Activated naive CD4-positive, alpha-beta T cell (primary cell): ENCODE results near the gene SEC16A.
A peak's percentile ranks its signal among the peaks of the same experiment; 100 is the strongest.

ENCODE experiments used
- DNase-seq, 4 experiments: peaks; one replicate each; lab custom pipeline; 2025; lab: John Stamatoyannopoulos, UW

Gene SEC16A

DNA sequence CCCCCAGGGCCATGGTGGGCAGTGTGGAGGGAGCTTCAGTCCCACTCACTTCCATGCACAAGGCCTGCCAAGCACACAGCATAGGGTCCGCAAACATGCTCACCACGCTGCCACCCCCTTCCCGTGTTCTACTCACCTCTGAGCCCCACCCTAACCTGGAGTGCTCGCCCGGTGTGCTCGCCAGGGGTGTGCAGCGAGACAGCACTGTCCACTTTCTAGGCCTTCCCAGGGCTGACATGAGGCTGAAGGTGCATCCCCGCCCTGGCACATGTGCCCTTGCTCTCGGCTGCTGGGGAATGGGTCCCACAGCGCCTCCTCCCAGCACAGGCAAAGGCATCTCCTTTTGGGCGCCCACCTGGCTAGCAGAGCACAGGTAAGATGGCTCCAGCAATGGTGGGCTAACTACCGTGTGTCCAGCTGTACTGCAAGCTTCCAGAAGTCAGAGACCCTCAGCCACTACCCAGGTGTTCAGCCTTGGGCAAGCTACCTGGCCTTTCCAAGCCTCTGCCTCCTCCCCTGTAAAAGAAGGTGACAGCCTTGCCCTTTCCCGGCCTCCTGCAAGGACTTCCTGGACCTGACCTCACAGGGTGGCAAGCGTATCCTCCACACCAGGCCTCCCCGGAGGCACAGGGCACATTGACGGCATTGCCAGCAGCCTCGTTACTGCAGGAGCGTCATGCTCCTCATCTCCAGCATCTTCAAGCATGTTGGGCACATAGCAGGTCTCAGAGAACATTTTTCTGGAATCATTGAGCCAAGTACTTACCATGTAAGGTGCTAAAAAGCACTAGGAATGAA lies 4.2 kb upstream of the SEC16A start:
- no peak for DNase-seq

DNA sequence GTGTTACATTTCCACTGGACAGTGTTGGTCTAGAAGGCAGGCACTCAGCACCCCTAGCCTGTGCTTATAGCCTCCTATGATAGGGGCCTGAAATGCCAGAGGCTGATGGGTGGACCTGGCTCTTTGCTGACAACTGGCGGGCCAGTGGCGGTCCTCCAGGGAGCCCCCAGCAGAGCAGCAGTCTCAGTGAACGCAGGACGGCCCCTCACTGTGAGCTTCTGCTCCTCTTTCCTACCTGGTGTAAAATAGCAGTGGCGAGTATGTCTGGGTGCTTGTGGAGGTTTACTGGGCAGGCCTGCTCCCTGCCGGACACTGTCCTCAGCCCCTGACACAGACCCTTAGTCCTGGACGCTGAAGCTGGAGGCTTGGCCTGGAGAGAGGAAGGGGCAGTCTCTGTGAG lies 3.3 kb upstream of the SEC16A start:
- DNase-seq = no peak

DNA sequence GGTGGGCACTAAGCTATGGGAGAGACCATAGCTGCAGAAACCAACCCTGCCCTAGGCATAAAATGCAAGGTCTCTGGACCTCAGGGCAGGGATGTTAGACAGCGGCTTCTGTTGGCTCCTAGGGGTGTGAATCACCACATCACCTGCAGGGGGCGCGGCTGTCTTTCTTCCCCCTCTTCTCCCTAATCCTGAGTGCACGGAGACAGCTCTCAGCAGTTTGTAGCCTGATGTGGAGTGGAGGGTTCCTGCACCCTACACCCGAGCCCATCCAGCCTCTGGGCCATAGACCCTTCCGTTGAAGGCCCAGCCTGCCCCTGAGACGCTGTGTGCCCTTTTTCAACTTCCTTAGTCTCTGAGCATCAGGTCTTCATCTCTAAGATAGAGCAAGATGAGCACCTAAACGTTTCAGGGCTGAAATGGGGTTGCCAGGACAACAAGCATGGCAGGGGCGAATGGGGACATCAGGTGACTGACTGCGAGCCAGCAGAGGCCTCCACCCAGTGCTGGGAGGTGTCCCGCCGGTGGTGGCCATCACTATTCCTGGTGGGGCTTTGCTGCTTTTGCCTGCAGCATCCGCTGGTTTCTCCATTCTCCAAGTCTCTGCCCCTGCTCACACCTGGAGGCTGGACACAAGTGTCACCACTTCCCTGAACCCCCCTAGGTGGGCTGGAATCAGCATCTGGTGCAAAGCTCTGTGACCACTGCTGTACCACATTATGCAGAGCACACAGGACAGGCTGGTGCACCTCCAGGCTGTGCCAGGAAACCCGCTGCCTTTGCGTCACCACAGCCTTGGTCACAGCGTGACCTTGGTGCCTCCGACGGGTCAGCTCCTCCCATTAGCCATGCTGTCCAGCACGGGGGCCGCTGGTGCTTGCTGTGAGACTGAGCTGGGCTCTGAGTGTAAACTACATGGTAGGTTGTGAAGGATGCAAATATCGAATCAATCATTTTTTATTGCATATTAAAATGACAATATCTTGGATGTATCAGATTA lies 2.5 kb upstream of the SEC16A start:
- peak; percentile 61 to 78 (median 72) for DNase-seq

DNA sequence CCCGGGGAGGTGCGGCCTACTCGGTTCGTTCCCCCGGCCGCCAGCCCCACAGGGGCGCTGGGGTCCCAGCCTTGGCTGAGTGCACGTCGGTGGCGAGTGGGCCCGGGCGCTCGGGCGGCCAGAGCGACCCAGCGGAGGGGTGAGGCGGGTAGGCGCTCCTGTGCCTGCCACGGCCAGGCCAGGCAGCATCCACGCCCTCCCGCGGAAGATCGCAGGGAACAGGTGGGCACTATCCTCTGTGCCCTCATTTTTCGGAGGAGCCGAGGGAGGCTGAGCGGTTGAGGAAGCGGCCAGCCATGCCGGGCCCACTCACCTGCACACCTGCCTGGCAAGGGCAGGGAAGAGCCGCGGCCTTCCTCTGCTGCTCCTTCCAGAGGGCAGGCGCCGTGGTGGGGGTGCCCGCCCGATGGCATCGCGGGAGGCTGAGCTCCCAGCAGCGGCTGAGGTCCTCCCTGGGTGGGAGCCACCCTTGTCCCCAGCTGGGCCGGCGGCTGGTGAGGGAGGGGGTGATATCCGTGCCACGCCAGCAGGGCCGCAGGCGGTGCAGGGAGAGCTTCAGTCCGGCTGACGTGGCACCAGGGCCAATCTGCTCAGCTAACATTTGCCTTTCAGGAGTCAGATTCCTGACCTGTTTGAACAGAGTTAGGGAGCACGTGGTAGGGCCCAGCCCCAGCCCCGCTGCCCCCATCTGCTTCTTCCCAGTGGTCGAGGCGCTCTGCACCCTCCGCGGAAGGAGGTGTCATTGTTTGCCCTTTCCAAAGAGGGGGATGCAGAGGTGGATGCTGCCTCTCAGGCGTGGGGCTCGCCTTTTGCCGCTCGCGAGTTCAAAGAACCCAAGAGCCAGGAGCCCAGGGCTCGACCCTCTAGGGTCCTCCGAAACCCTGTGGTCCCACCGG lies 1.6 kb upstream of the SEC16A start:
- DNase-seq = peak in 1 of 4 experiments; percentile 39

DNA sequence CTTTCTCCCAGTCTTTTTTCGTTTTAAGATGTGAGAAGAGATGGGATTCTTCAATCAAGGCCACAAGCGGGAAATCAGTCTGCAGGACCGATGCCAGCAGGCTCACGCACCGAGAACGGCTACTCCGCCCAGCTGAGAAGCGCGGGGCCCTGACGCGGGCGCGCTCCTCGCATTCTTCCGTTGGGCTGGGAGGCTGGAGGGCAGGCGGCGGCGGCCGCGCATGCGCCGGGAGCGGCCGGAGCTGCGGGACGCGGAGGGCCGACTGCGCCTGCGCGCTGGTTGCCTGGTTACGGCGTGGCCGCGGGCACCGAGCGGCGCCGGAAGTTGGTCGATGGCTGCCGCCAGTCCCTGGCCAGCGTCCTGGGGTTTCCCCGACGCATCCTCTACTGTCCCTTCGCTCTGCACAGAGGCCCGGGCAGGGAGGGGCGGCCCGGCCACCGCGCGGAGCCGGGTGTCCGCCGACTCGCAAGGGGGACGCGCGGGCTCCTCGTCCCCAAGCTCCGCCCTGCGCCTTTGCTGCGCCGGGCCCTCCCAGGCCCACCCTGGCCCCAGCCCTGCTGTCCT lies 831 bp upstream of the SEC16A start:
- DNase-seq = peak; percentile 90 to 96 (median 93)

DNA sequence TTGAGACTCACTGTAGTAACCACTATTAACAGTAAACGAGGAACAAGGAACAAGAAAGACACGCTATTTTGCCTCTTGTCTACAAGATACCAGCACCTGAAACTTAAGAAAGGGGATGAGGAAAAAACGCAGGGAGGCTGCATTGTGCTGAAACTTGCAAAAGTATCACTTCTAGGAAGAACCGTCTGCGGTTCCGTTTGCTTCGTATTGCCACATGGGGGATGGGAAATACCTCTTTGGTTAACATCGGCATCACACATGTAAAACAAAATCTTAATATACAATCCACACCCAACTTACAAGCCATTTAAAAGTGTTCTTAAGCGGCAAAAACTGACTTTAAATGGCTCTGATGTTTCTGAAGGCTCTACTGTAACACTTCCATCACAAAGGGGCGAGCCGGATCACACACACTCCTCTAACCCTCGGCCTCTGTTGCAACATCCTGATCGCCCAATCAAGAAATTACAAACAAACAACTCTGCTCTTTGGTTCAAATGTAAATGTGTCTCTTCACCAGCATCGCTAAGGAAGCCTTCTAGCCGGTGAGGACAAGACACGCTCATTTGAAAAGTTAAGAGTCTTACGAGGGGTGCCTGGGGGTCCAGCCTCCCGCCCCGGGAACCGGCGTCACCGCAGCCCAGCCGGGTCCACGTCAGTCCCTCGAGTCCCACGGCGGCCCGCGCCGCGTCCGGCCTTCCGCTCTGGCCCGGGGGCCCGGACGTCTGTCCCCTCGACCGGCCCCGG lies 621 bp downstream of the SEC16A start:
- no peak for DNase-seq

DNA sequence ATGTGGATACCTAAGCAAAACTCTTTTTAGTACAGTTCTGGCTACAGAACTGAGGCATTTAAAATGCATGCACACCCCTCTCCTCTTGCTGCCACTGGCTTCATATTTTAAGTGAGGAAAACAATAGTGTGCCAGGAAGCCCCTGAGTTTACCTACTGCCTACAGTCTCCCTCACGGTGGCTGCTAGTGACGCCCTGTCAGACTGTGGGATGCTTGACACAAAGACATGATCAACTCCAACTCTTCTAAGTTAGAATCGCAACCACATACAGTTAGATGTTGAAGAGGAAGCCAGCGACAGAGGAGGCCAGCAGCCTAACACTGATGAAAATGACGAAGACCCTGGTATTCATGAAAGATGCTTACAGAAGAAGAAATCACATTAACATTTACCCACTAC lies 1.3 kb downstream of the SEC16A start:
- no peak for DNase-seq

DNA sequence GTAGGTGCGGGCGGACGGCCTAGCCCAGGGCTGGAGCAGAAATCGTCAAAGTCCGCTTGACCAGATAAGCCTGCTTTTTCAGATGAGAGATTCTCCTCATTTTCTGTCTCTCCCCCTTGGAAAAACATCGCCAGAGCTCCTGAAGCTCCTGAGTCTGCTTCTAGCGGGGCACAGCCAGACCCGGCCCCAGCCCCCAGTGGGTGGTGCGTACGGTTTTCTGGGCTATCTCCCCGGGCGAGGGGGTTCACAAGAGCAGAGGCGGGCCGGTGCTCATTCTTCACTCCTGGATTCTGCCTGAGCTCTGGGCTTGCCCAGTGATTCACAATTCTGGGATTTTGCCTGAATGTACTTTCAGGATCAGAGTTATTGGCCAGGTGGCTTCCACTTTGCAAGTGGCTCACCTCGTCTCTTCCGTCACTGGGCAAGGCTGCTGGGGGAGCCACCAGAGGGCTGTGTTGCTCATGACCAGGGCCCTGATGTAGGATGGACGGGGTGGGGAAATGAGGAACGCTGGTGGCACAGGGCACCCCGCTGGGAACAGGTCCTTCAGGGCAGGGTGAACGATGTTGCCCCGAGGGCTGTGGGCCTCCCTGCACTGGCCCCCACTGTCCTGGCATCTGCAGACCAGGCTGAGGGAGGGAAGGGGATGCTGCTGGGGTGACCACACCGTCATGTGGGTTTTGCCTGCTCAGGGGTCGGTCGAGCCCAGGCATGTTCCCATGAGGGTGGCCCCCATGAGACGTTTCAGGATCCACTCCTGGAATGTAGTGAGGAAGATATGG lies 6.3 kb downstream of the SEC16A start:
- no peak for DNase-seq

DNA sequence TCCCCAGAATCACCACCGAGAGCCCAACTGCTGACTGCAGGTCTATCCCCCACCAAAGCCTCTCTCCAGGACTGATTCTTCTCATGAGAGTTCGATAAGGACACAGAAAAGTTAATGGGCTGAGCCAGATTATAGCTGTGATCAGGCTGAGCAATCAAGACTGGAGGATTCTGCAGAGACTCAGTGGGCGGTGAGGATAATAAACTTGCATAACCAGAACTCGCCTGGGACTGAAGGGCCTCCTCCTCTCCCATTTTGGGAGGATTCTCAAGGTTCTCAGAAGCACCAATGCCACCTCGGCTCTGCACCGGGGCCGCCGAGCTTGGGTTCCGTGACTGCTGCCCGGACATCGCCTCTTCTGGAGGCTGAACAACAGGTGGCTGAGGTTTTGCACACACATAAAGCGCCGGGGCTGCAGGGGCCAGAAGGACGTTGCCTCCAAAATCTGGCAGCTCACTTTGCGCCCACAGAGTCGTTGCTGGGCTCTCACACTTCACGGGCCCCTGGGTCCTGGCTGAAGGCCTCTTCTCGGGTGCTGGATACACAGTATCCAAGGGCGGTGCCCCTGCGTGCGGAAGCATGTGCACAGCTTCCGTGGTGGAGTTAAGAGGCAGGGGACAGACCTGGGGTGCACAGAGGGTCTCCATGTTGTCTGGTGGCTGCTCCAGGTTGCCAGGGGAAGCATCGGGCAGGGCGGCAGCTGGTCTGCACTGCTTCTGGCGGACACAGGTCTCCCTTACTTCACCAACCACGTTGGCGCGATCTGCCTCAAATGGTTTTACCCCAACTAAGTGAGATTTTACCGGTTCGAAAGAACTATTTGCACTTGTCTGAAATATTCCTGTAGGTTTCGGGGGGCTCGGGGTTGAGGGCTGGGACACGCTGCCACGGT lies 7.6 kb downstream of the SEC16A start:
- DNase-seq = no peak

DNA sequence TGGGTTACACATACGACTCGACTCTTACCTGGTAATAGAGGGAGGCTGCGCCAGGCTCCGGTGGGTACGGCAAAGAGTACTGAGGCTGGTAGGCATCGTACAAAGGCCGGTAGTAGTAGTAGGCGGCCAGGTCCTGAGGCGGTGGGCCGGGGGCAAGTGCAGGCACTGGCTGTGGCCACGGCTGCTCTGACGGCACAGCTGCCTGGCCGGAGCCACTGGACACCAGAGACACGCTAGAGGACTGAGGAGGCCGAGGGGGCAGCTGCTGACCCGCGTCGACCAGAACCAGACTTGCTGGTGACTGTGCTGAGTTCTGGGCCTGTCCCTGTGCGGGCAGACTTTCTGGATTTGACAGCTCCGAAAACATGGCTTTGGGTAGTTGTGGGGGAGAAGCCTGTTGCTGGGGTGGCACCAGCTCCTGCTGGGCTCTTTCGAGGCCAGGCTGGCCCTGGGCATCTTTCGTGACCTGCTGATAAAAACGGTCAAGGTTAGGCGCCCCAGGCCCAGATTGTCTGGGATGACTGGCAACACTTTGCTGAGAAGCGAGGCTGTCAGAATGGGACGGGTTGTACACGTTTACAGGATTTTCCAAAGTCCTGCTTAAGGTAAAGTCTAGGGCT lies 8.7 kb downstream of the SEC16A start:
- no peak for DNase-seq

DNA sequence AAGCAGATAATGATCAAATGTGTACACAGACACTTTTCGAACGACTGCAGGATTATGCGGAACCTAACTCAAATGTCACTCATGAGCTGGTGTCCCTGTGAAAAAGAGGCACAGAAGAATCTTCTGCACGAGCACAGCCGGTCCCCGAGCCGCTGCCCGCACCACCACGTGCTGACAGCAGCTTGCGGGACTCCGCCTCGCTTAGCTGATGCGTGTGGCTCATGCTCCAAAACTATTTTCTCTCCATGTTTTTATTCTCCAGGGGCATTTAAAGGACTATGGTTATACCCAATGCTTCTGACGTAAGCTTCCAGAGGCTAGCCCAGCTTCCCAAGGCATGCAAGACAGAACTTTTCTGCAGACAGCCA lies 9.5 kb downstream of the SEC16A start:
- DNase-seq = no peak

DNA sequence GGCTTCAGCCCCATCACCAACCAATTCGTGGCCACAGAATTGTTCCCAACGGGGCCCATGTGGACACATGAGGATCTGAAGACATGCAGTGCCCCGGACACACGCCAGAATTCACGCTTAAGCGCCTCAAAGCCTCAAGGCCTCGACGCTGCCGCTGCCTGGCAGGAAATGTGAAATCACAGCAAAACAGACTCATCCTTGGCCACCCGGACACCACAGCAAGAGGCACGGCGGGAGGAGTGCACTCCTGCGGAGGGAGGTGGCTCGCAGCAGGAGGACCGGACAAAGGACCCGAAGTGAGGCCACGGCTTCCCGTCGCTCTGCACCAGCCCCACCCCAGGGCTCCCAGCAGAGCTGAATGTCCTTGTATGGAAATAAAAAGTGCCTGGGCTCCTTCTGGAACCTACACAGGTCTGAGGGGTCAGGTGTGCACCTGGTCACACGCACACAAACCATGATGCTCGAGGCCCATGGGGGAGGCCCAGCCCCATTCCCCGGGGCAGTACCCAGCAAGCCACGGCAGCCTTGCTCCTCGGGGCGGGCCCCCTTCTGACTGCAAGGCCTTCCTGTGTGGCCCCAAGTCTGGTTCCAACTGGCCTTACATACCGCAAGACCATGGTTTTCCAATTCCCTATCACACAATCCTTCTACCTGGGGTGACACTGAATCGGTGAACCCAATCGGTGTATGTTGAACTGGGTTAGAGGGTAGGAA lies 10.0 kb downstream of the SEC16A start:
- no peak for DNase-seq

DNA sequence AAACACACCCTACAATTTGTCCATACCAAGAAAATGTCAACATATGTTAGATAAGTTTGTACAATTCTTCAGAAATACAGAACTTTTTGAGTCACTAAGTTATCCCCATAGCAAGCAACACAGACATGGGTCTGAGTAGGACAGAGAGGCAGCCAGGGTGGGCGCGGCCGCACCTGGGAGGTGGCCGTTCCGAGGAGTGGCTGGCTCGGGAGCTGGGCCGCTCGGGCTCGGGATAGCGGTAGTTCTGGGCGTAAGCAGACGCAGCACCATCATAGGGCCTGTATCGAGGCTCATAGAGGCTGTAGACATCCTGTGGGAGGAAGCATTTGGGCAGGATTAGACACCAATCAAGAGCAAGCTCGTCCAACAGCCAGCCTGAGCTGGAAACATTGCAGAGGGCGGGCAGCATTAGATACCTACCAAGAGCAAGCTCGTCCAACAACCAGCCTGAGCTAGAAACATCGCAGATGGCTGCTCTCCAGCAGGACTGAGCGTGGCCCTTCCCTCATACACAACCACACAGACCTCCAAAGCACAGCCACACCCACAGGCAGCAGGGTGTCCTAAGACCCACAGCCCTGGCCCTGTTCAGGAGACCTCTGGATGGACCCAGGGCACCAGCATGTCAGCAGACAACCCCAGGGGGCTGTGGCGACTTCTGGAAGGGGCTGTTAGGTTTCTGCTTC lies 10.9 kb downstream of the SEC16A start:
- DNase-seq = no peak

DNA sequence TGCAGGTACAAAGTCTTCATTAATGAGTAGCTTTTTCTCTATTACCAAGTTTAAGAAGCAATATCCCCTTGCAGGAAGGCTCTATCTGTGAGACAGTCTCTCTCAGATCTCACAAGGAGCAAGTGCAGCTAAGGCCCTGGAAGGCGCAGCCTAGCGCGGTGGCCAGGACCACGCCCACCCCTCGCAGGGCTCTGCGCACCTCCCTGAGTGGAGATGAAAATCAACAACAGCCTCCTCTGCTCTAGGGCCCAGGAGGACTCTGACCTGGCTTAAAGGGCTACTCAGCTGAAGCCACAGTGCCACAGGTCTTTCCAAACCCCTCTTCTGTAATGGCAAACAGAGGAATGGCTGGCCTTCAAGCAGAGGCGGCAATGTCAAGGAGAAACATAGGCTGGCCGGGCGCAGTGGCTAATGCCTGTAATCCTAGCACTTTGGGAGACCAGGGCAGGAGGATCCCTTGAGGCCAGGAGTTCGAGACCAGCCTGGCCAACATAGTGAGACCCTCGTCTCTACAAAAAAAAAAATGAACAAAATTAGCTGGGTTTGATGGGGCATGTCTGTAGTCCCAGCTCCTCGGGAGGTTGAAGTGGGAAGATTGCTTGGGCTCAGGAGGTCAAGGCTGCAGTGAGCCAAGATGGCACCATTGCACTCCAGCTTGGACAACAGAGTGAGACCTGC lies 11.9 kb downstream of the SEC16A start:
- no peak for DNase-seq

DNA sequence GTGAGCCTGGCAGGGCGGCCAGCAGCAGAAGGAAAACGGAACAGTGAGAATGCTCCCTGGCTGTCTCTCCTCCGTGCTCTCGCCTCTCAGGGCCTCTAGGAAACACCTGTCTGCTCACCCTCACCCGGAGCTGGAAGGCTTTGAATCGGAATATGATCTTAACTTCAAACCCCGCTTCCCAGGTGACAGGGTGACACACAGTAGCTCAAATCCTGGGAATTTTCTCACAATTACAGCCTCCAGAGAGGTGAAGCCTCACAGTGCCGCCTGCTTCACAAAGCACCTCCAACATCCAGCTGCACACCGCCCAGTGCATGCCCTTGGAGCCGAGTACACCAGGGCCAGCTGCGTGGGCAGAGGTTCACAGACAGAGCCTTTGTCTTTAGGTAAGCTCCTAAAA lies 12.5 kb downstream of the SEC16A start:
- DNase-seq = no peak

DNA sequence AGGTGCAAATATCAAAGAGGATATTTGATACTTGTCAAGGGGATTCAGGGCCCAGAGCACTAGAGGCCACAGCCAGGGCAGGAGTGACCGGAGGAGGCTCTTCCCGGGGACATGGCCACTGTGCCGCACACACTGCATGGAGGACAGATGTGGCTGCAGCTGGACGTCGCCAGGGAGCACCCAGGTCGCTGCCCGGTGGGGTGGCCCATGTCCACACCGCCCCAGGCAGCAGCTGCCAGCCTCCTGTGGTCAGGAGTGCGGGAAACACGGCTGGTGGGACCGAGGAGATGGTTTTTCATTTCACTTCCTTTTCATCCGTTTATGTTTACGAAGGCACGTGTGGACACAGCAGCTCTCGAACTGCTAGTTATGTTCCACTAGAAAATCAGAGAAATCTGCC lies 15.1 kb downstream of the SEC16A start:
- no peak for DNase-seq

DNA sequence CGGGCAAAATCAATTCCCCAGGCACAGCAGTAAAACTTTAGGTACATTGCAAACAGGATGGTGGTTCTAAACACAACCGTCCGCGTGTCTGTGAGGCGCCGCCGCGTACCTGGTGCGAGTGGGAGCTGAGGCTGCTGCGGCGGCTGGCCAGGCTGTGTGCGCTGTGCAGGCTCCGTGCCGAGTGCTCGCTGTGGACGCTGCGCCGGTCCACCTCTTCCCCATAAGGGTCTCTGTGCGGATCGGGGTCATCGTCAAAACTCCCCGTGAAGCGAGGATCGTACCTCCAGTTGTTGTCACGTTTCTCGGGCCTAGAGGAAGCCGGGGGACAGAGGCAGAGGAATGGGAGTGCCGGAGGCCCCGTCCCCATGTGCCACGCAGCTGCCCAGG lies 16.7 kb downstream of the SEC16A start:
- DNase-seq = no peak
